Measurements from ENCODE around the gene STYK1. TPM values are rescaled to one million over a fixed set of nuclear protein-coding genes. Genes with fewer than 3 reads are reported as not detected.

STYK1 gene
- total and polyA plus RNA-seq, 4 donors = 0.67 to 1.3 (median 0.89) TPM

- peak overlapping the region; percentile 98 to 99 for H3K27ac ChIP-seq (ENCODE audit: low read depth in 1 of 2, low read length in 1 of 2)
- ATAC-seq (ENCODE audit: insufficient read depth, low FRiP score) = peak; percentile 90
- peaks cover 0 to 3% (median 0%) of the 10 kb centered on the region in 4 donors for H3K36me3 ChIP-seq (ENCODE audit: control insufficient read depth in 4 of 4, insufficient read depth in 4 of 4, low read length in 4 of 4)
- DNase-seq = peak; percentile 91 to 93 (median 92)
- 1% methylated on average over 26 of the region's 26 CpGs for WGBS, 2 donors
- H3K4me1 ChIP-seq (ENCODE audit: control insufficient read depth in 5 of 5, insufficient read depth in 5 of 5, low read length in 5 of 5) = peaks cover 0 to 24% (median 13%) of the 10 kb centered on the region in 5 donors
- H3K9ac ChIP-seq (ENCODE audit: insufficient read depth in 1 of 2, low read length in 2 of 2) = peak overlapping the region; percentile 73 to 85
- H3K4me3 ChIP-seq = peak overlapping the region; percentile 88
- H3K9me3 ChIP-seq (ENCODE audit: control insufficient read depth in 4 of 4, insufficient read depth in 3 of 4, low read length in 3 of 4) = no peaks in the 10 kb centered on the region
- TF ChIP-seq CTCF (IDR thresholded peaks at IDR 0.05; ENCODE audit: control extremely low read depth, extremely low read depth) = no peak
- H3K27me3 ChIP-seq (ENCODE audit: control insufficient read depth in 3 of 3, insufficient read depth in 3 of 3, low read length in 2 of 3) = peaks cover 0 to 10% (median 7%) of the 10 kb centered on the region in 3 donors
These were observed 48.0 kb upstream of the STYK1 start for GRCh38 chr12:10721651-10722501.

DNA sequence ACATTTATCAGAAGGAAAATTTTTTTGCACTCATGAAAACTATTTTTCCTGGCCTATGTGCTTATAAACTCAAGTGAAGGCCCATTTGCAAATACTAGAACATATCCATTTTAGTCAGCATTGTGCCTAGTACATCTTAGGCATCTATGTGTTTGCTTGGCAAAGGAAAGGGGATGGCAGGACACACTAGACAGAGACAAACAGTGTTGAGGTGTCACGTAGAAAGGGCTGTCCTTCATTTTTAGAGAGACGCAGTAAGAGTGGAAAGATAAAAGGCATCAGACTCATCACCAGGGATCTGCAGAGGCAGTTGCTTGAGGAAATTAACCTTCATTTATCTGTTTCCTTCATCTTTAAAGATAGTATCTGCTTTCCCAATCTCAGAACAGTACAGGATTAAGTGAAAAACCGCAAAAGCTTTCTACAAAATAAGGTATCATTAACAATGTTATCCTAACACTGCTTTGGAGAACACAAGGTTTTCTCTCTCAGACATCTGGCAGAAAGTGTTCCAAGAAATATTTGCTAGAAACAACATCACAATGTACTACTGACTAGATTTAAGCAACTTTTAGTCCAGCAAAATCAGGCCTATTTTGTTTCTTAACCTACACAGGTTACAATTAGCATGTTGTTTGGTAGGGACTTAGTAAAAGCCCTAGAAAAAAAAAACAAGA is 47.3 kb upstream of the STYK1 start:
- Histone ChIP-seq H3K9ac (ENCODE audit: insufficient read depth in 1 of 2, low read length in 2 of 2) (peak overlapping the region; percentile 73 to 80), H3K9me3 (ENCODE audit: control insufficient read depth in 4 of 4, insufficient read depth in 3 of 4, low read length in 3 of 4) (no peaks in the 10 kb centered on the region), H3K36me3 (ENCODE audit: control insufficient read depth in 4 of 4, insufficient read depth in 4 of 4, low read length in 4 of 4) (peaks cover 0 to 3% (median 0%) of the 10 kb centered on the region in 4 donors), H3K4me1 (ENCODE audit: control insufficient read depth in 5 of 5, insufficient read depth in 5 of 5, low read length in 5 of 5) (peaks cover 0 to 24% (median 16%) of the 10 kb centered on the region in 5 donors), H3K27ac (ENCODE audit: low read depth in 1 of 2, low read length in 1 of 2) (peak overlapping the region; percentile 98 to 99), H3K4me3 (peak overlapping the region; percentile 88), H3K27me3 (ENCODE audit: control insufficient read depth in 3 of 3, insufficient read depth in 3 of 3, low read length in 2 of 3) (peaks cover 0 to 5% (median 3%) of the 10 kb centered on the region in 3 donors)
- ATAC-seq (ENCODE audit: insufficient read depth, low FRiP score) (no peak), DNase-seq (peak in 2 of 3 donors; percentile 7 to 20)
- no peak for TF ChIP-seq CTCF (IDR thresholded peaks at IDR 0.05; ENCODE audit: control extremely low read depth, extremely low read depth)
- 19 to 20% methylated on average over 3 of the region's 3 CpGs for WGBS, 2 donors

- Histone ChIP-seq H3K4me1 (ENCODE audit: control insufficient read depth in 5 of 5, insufficient read depth in 5 of 5, low read length in 5 of 5) (peaks cover 0 to 24% (median 16%) of the 10 kb centered on the region in 5 donors), H3K36me3 (ENCODE audit: control insufficient read depth in 4 of 4, insufficient read depth in 4 of 4, low read length in 4 of 4) (peaks cover 0 to 12% (median 3%) of the 10 kb centered on the region in 4 donors), H3K4me3 (no peak overlapping the region), H3K27ac (ENCODE audit: low read depth in 1 of 2, low read length in 1 of 2) (no peak overlapping the region), H3K9ac (ENCODE audit: insufficient read depth in 1 of 2, low read length in 2 of 2) (no peak overlapping the region), H3K27me3 (ENCODE audit: control insufficient read depth in 3 of 3, insufficient read depth in 3 of 3, low read length in 2 of 3) (no peaks in the 10 kb centered on the region), H3K9me3 (ENCODE audit: control insufficient read depth in 4 of 4, insufficient read depth in 3 of 4, low read length in 3 of 4) (no peaks in the 10 kb centered on the region)
- WGBS, 2 donors = 61 to 77% methylated on average over 4 of the region's 4 CpGs
- no peak for TF ChIP-seq CTCF (IDR thresholded peaks at IDR 0.05; ENCODE audit: control extremely low read depth, extremely low read depth)
- ATAC-seq (ENCODE audit: insufficient read depth, low FRiP score) = no peak
- DNase-seq = no peak
These were observed 45.6 kb upstream of the STYK1 start for GRCh38 chr12:10719482-10719881.
